H9 (cell line): ENCODE measurements around the gene AFAP1L2. TPM values are rescaled to one million over a fixed set of nuclear protein-coding genes. Genes with fewer than 3 reads are reported as not detected.

Experiments
- DNase-seq: peaks from one replicate; pipeline ENCODE4 v3.0.0-alpha.2; 2017
- H2AFZ ChIP-seq: one replicate; pipeline ENCODE4 v1.6.1; 2013; ENCODE audit warnings: mild to moderate bottlenecking, low read length, control low read depth, moderate library complexity
- H2AK5ac ChIP-seq: 2 replicates; pipeline ENCODE4 v1.6.1; 2013; ENCODE audit warnings: low read length, control low read depth, mixed read lengths; ENCODE audit not compliant: insufficient read length
- H2BK120ac ChIP-seq: one replicate; pipeline ENCODE4 v1.6.1; 2013; ENCODE audit warnings: low read depth, mild to moderate bottlenecking, low read length, control low read depth, inconsistent platforms; ENCODE audit not compliant: poor library complexity, severe bottlenecking
- H2BK12ac ChIP-seq: 2 replicates; pipeline ENCODE4 v1.6.1; 2013; ENCODE audit warnings: low read length, control low read depth, mixed read lengths, low read depth; ENCODE audit not compliant: insufficient read length
- H2BK15ac ChIP-seq: 2 replicates; pipeline ENCODE4 v1.6.1; 2013; ENCODE audit warnings: low read depth, low read length, control low read depth
- H2BK20ac ChIP-seq: one replicate; pipeline ENCODE4 v1.6.1; 2013; ENCODE audit warnings: low read depth, mild to moderate bottlenecking, low read length, control low read depth, inconsistent platforms; ENCODE audit not compliant: poor library complexity, severe bottlenecking
- H2BK5ac ChIP-seq: 2 replicates; pipeline ENCODE4 v1.6.1; 2013; ENCODE audit warnings: low read length, control low read depth, mixed read lengths; ENCODE audit not compliant: insufficient read length
- H3K14ac ChIP-seq: 2 replicates; pipeline ENCODE4 v1.6.1; 2013; ENCODE audit warnings: low read length, control low read depth; ENCODE audit not compliant: insufficient read depth
- H3K18ac ChIP-seq: 2 replicates; pipeline ENCODE4 v1.6.1; 2013; ENCODE audit warnings: low read depth, mild to moderate bottlenecking, mixed read lengths, low read length, control low read depth; ENCODE audit not compliant: insufficient read length
- H3K23ac ChIP-seq: 2 replicates; pipeline ENCODE4 v1.6.1; 2013; ENCODE audit warnings: low read length, control low read depth, mixed read lengths, low read depth; ENCODE audit not compliant: insufficient read length
- H3K23me2 ChIP-seq: 2 replicates; pipeline ENCODE4 v1.6.1; 2013; ENCODE audit warnings: low read depth, mild to moderate bottlenecking, mixed read lengths, low read length, control low read depth; ENCODE audit not compliant: insufficient read length, poor library complexity, severe bottlenecking
- H3K27ac ChIP-seq: 2 replicates; pipeline ENCODE4 v1.5.1; 2013; ENCODE audit warnings: low read length, control low read depth, mixed read lengths, low read depth; ENCODE audit not compliant: insufficient read length
- H3K27me3 ChIP-seq: 2 replicates; pipeline ENCODE4 v1.6.1; 2013; ENCODE audit warnings: low read length, control low read depth, inconsistent platforms; ENCODE audit not compliant: insufficient read depth
- H3K4ac ChIP-seq: 2 replicates; pipeline ENCODE4 v1.6.1; 2013; ENCODE audit warnings: low read depth, mild to moderate bottlenecking, control low read depth, inconsistent platforms, low read length, moderate library complexity
- H3K4me1 ChIP-seq: 2 replicates; pipeline ENCODE4 v1.6.1; 2013; ENCODE audit warnings: low read length, control low read depth, inconsistent platforms; ENCODE audit not compliant: insufficient read depth
- H3K4me2 ChIP-seq: 2 replicates; pipeline ENCODE4 v1.6.1; 2013; ENCODE audit warnings: low read length, control low read depth, mixed read lengths; ENCODE audit not compliant: insufficient read length, insufficient read depth
- H3K56ac ChIP-seq: 2 replicates; pipeline ENCODE4 v1.6.1; 2013; ENCODE audit warnings: low read depth, mild to moderate bottlenecking, mixed read lengths, low read length, control low read depth; ENCODE audit not compliant: insufficient read length
- H3K79me1 ChIP-seq: 2 replicates; pipeline ENCODE4 v1.6.1; 2013; ENCODE audit warnings: low read depth, mild to moderate bottlenecking, moderate library complexity, low read length, control low read depth, inconsistent platforms; ENCODE audit not compliant: insufficient read depth, poor library complexity, severe bottlenecking
- H3K79me2 ChIP-seq: 2 replicates; pipeline ENCODE4 v1.6.1; 2013; ENCODE audit warnings: low read length, control low read depth, inconsistent platforms; ENCODE audit not compliant: insufficient read depth
- H3K9ac ChIP-seq: 2 replicates; pipeline ENCODE4 v1.6.1; 2013; ENCODE audit warnings: low read length, control low read depth, mixed read lengths; ENCODE audit not compliant: insufficient read length; ENCODE audit errors: extremely low read depth
- H3K9me3 ChIP-seq: one replicate; pipeline ENCODE4 v1.6.1; 2013; ENCODE audit warnings: low read depth, low read length, inconsistent platforms; ENCODE audit not compliant: control insufficient read depth
- H3T11ph ChIP-seq: one replicate; pipeline ENCODE4 v1.6.1; 2013; ENCODE audit warnings: mild to moderate bottlenecking, low read length, control low read depth, inconsistent platforms
- H4K20me1 ChIP-seq: one replicate; pipeline ENCODE4 v1.6.1; 2013; ENCODE audit not compliant: control insufficient read depth, insufficient read length, insufficient read depth
- H4K5ac ChIP-seq: 2 replicates; pipeline ENCODE4 v1.6.1; 2013; ENCODE audit warnings: low read depth, mild to moderate bottlenecking, mixed read lengths, low read length, control low read depth; ENCODE audit not compliant: insufficient read length
- H4K8ac ChIP-seq: replicated peaks from 2 replicates; pipeline ENCODE4 v1.6.1; 2013; ENCODE audit warnings: low read length, control low read depth, mixed read lengths, low read depth; ENCODE audit not compliant: insufficient read length
- H4K91ac ChIP-seq: 2 replicates; pipeline ENCODE4 v1.6.1; 2013; ENCODE audit warnings: low read depth, mild to moderate bottlenecking, moderate library complexity, mixed read lengths, low read length, control low read depth; ENCODE audit not compliant: insufficient read length
- H3K27ac Mint-ChIP-seq, 3 experiments: 2 replicates in 2 of 3; 3 replicates in 1 of 3; pipeline ENCODE4 v1.8.0; 2020 to 2021; ENCODE audit warnings: mixed read lengths in 3 of 3, mild to moderate bottlenecking in 1 of 3, moderate library complexity in 1 of 3
- H3K27me3 Mint-ChIP-seq: 2 replicates; pipeline ENCODE4 v1.8.0; 2021; ENCODE audit warnings: low read depth, mild to moderate bottlenecking, moderate library complexity, mixed read lengths
- H3K36me3 Mint-ChIP-seq, 3 experiments: 2 replicates in 2 of 3; 3 replicates in 1 of 3; pipeline ENCODE4 v1.8.0; 2020 to 2021; ENCODE audit warnings: low read depth in 3 of 3, mixed read lengths in 3 of 3; ENCODE audit not compliant: insufficient read depth in 1 of 3
- H3K4me1 Mint-ChIP-seq, 2 experiments: 2 replicates each; pipeline ENCODE4 v1.8.0; 2020; ENCODE audit warnings: mixed read lengths in 2 of 2
- H3K4me3 Mint-ChIP-seq, 2 experiments: 2 replicates in 1 of 2; 3 replicates in 1 of 2; pipeline ENCODE4 v1.8.0; 2020 to 2021; ENCODE audit warnings: mild to moderate bottlenecking in 2 of 2, mixed read lengths in 2 of 2, moderate library complexity in 1 of 2
- H3K9me3 Mint-ChIP-seq, 2 experiments: 2 replicates in 1 of 2; 3 replicates in 1 of 2; pipeline ENCODE4 v1.8.0; 2020; ENCODE audit warnings: mild to moderate bottlenecking in 2 of 2, mixed read lengths in 2 of 2, moderate library complexity in 1 of 2
- CTCF ChIP-seq: fragments of 200-600 bp; sonication (generic); conservative IDR thresholded peaks from 3 replicates; pipeline ENCODE4 v1.8.0; 2021; ENCODE audit warnings: antibody characterized with exemption, mild to moderate bottlenecking
- WGBS: extraction: QIAGEN DNeasy Blood & Tissue Kit; methylation state at CpG from one replicate; pipeline ENCODE4 v1.1.7; 2013; ENCODE audit warnings: missing lambda C conversion rate, low lambda C conversion rate, mixed read lengths; ENCODE audit not compliant: insufficient read length; ENCODE audit errors: extremely low coverage; 5-methylcytosine and 5-hydroxymethylcytosine counted together
- total RNA-seq: library from RNA; stranded (reverse); gene quantifications from 2 replicates; pipeline ENCODE4 v1.2.1, GENCODE V29; 2021

The AFAP1L2 gene
- total RNA-seq, 1 experiment from 2014 or later, result 0.77 TPM

- Histone ChIP-seq H3K14ac (no peak overlapping the region), H3K79me2 (no peaks in the 10 kb centered on the region), H3K9me3 (no peaks in the 10 kb centered on the region), H3K18ac (no peak overlapping the region), H3K9ac (no peak overlapping the region), H2BK120ac (no peak overlapping the region), H3K23me2 (no peaks in the 10 kb centered on the region), H2BK15ac (no peak overlapping the region), H4K20me1 (no peaks in the 10 kb centered on the region), H3K4me1 (no peaks in the 10 kb centered on the region), H3K79me1 (no peaks in the 10 kb centered on the region), H2BK5ac (no peak overlapping the region), H3K27ac (no peak overlapping the region), H4K5ac (no peak overlapping the region), H3K23ac (no peak overlapping the region), H3K27me3 (no peaks in the 10 kb centered on the region), H3K4ac (no peak overlapping the region), H2AFZ (no peak overlapping the region), H4K91ac (no peak overlapping the region), H2BK20ac (no peak overlapping the region), H3K4me2 (no peak overlapping the region), H3K56ac (no peak overlapping the region), H2AK5ac (no peak overlapping the region), H3T11ph (no peak overlapping the region), H2BK12ac (no peak overlapping the region), H4K8ac (no peak overlapping the region)
- peaks cover 5% of the 10 kb centered on the region for H3K27me3 Mint-ChIP-seq
- H3K4me1 Mint-ChIP-seq, result no peaks in the 10 kb centered on the region
- H3K36me3 Mint-ChIP-seq, result no peaks in the 10 kb centered on the region
- no peak for DNase-seq
- H3K27ac Mint-ChIP-seq, result no peak overlapping the region
- no CpG with 5 or more reads among the region's 6 CpGs for WGBS
- H3K9me3 Mint-ChIP-seq, result no peaks in the 10 kb centered on the region
- no peak for TF ChIP-seq CTCF
- no peak overlapping the region for H3K4me3 Mint-ChIP-seq
Observed at GRCh38 chr10:114276671-114277070, 127.6 kb downstream of the AFAP1L2 start.
